ENCODE data around the gene OR2W3.

DNA sequence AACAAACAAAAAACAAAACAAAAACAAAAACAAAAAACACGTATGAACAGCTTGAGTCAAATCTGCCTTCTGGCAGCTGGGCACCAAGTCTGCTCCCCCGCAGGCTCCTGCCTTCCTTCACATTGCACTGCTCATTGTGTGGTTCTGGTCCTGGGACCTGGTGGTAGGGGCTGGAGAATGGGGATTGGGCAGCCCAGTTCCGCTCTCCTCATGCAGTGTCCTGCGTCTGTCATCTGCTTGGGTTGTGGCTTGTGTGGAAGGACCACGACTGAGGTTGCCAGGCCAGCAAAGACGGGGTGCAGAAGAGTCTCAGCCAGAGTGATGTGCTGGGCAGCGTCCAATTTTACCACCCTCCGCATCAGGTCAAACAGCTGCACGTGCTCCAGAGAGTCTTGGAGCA is 40.4 kb downstream of the OR2W3 start:
- TF ChIP-seq CTCF (IDR thresholded peaks at IDR 0.05) (no peak), EZH2 (IDR thresholded peaks at IDR 0.05) (no peak)

All from neural progenitor cell (in vitro differentiated cells).